Natural killer cell (primary cell): ENCODE measurements around the gene CPAMD8. TPM values are rescaled to one million over a fixed set of nuclear protein-coding genes. Genes with fewer than 3 reads are reported as not detected.

Experiments used
- ATAC-seq, 3 donors: fragments of 150-1000 bp in 2 of 3; fragments of 200-7000 bp in 1 of 3; cut with Tn5 transposase; 1 replicate in 1 of 3; 2 replicates in 2 of 3; pipeline ENCODE4 v1.10.0; 2021; ENCODE audit warnings: mild to moderate bottlenecking in 2 of 3, moderate library complexity in 2 of 3
- DNase-seq, 2 donors: peaks; one replicate each; pipeline versions ENCODE4 v3.0.0 to v3.0.0-alpha.2; 2013 to 2021; ENCODE audit warnings: mixed read lengths in 1 of 2
- H3K27ac ChIP-seq: one replicate; pipeline ENCODE4 v1.5.1; 2013; ENCODE audit warnings: mild to moderate bottlenecking, low read length
- H3K27me3 ChIP-seq: one replicate; pipeline ENCODE4 v1.6.1; 2013; ENCODE audit warnings: low read length; ENCODE audit not compliant: control insufficient read depth, insufficient read depth
- H3K36me3 ChIP-seq: one replicate; pipeline ENCODE4 v1.6.1; 2013; ENCODE audit warnings: low read length; ENCODE audit not compliant: control insufficient read depth, insufficient read depth
- H3K4me1 ChIP-seq: one replicate; pipeline ENCODE4 v1.6.1; 2013; ENCODE audit warnings: low read length; ENCODE audit not compliant: control insufficient read depth, insufficient read depth
- H3K4me3 ChIP-seq: one replicate; pipeline ENCODE4 v1.5.1; 2013; ENCODE audit warnings: low read length
- H3K9me3 ChIP-seq: one replicate; pipeline ENCODE4 v1.6.1; 2013; ENCODE audit warnings: low read length; ENCODE audit not compliant: control insufficient read depth, insufficient read depth
- H3K27ac Mint-ChIP-seq, 2 donors: one replicate each; pipeline ENCODE4 v1.8.0; 2022; ENCODE audit warnings: mild to moderate bottlenecking in 2 of 2, mixed read lengths in 2 of 2, moderate library complexity in 1 of 2
- H3K27me3 Mint-ChIP-seq, 2 donors: one replicate each; pipeline ENCODE4 v1.8.0; 2022; ENCODE audit warnings: low read depth in 2 of 2, mixed read lengths in 2 of 2
- H3K36me3 Mint-ChIP-seq: one replicate; pipeline ENCODE4 v1.8.0; 2022; ENCODE audit warnings: mixed read lengths
- H3K4me1 Mint-ChIP-seq, 2 donors: one replicate each; pipeline ENCODE4 v1.8.0; 2022; ENCODE audit warnings: mixed read lengths in 2 of 2
- H3K4me3 Mint-ChIP-seq: one replicate; pipeline ENCODE4 v1.8.0; 2022; ENCODE audit warnings: mild to moderate bottlenecking, moderate library complexity, mixed read lengths
- H3K9me3 Mint-ChIP-seq, 2 donors: one replicate each; pipeline ENCODE4 v1.8.0; 2022; ENCODE audit warnings: mixed read lengths in 2 of 2
- CTCF ChIP-seq: fragments of 200-600 bp; IDR thresholded peaks from one replicate; pipeline ENCODE4 v1.8.0; 2022; ENCODE audit warnings: antibody characterized with exemption
- WGBS: methylation state at CpG from one replicate; pipeline ENCODE4 v1.1.7; 2013; ENCODE audit warnings: missing lambda C conversion rate; ENCODE audit not compliant: insufficient coverage; 5-methylcytosine and 5-hydroxymethylcytosine counted together
- intact Hi-C: fragments of 100-400 bp; cut with micrococcal nuclease; formaldehyde crosslinking; loops from one replicate; pipeline ENCODE4 v1.14.2; 2022
- total RNA-seq, 4 donors: library from RNA; stranded (reverse); fragments of 120-200 nt in 1 of 4; gene quantifications; one replicate each; pipeline versions ENCODE4 v1.2.3 to v1.2.4, GENCODE V29; 2013 to 2022

Gene CPAMD8
- total RNA-seq, 3 donors from 2014 or later (not counting 1 experiment from before 2014, with no cell fraction given) = 3.6 to 4.9 (median 4.7) TPM

- Mint-ChIP-seq H3K36me3 (no peaks in the 10 kb centered on the region), H3K27me3 (no peaks in the 10 kb centered on the region)
These were observed 158.0 kb downstream of the CPAMD8 start for GRCh38 chr19:16868423-16869130.

GRCh38 chr19:16867211-16867610 lies 159.4 kb downstream of the CPAMD8 start:
- TF ChIP-seq CTCF = no peak
- H3K4me3 Mint-ChIP-seq = no peak overlapping the region
- Histone ChIP-seq H3K4me1 (no peaks in the 10 kb centered on the region), H3K27ac (no peak overlapping the region), H3K27me3 (no peaks in the 10 kb centered on the region), H3K9me3 (no peaks in the 10 kb centered on the region), H3K4me3 (no peak overlapping the region), H3K36me3 (peaks cover 61% of the 10 kb centered on the region)
- no peak overlapping the region for H3K27ac Mint-ChIP-seq
- no peak for DNase-seq
- intact Hi-C loops = no loop called here
- no peaks in the 10 kb centered on the region for H3K36me3 Mint-ChIP-seq
- ATAC-seq = no peak
- H3K27me3 Mint-ChIP-seq = no peaks in the 10 kb centered on the region
- H3K4me1 Mint-ChIP-seq = peaks cover 1 to 7% of the 10 kb centered on the region in 2 donors
- 96% methylated on average over 10 of the region's 10 CpGs for WGBS
- no peaks in the 10 kb centered on the region for H3K9me3 Mint-ChIP-seq

More at GRCh38 chr19:16868423-16869130, 158.0 kb downstream of the CPAMD8 start:
- ATAC-seq = no peak
- peaks cover 0 to 6% of the 10 kb centered on the region in 2 donors for H3K4me1 Mint-ChIP-seq
- H3K9me3 ChIP-seq = no peaks in the 10 kb centered on the region
- no peaks in the 10 kb centered on the region for H3K9me3 Mint-ChIP-seq
- H3K27me3 ChIP-seq = no peaks in the 10 kb centered on the region
- DNase-seq = no peak
- 98% methylated on average over 20 of the region's 20 CpGs for WGBS
- H3K4me3 ChIP-seq = no peak overlapping the region
- TF ChIP-seq CTCF = no peak
- intact Hi-C loops = no loop called here
- H3K27ac ChIP-seq = no peak overlapping the region
- no peaks in the 10 kb centered on the region for H3K4me1 ChIP-seq
- H3K27ac Mint-ChIP-seq = no peak overlapping the region
- peaks cover 62% of the 10 kb centered on the region for H3K36me3 ChIP-seq
- no peak overlapping the region for H3K4me3 Mint-ChIP-seq

- H3K36me3 Mint-ChIP-seq = no peaks in the 10 kb centered on the region
- Histone ChIP-seq H3K4me3 (no peak overlapping the region), H3K27ac (no peak overlapping the region), H3K27me3 (no peaks in the 10 kb centered on the region), H3K4me1 (peaks cover 4% of the 10 kb centered on the region), H3K9me3 (no peaks in the 10 kb centered on the region), H3K36me3 (peaks cover 35% of the 10 kb centered on the region)
- no peak for TF ChIP-seq CTCF
- no peak overlapping the region for H3K4me3 Mint-ChIP-seq
- no peak for ATAC-seq
- peaks cover 5 to 6% of the 10 kb centered on the region in 2 donors for H3K4me1 Mint-ChIP-seq
- WGBS = 69% methylated on average over 9 of the region's 10 CpGs
- intact Hi-C loops = no loop called here
- no peaks in the 10 kb centered on the region for H3K9me3 Mint-ChIP-seq
- DNase-seq = no peak
- H3K27ac Mint-ChIP-seq = no peak overlapping the region
- no peaks in the 10 kb centered on the region for H3K27me3 Mint-ChIP-seq
These were observed 163.7 kb downstream of the CPAMD8 start for GRCh38 chr19:16862826-16863415.
